ENCODE results near the gene CYP4F3.
"Not testable (repeated sequence)": the region's sequence is repeated elsewhere in the genome, so short reads cannot be mapped to it uniquely, and the experiment has no call there.

Gene CYP4F3

DNA sequence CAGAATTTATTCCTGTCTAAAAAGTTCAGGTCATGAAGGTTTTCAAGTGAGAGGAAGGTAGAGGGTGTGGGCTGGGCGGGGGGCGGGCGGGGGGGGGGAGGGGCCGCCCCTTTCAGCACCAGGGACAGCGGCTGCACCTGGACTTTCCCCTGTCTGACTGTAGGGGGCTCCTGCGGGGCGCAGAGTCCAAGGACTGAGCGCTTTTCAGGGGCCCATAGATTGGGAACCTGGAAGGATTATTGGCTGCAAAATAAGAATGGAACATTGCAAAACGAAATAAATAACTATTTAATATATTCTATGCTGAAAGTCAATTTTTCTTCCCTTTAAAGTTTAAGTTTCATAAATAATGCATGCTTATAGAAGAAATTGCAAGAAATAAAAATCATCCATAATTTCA is 8.9 kb upstream of the CYP4F3 start:
- DNase-seq: no peak

- no peak for DNase-seq
These were observed 7.4 kb upstream of the CYP4F3 start for GRCh38 chr19:15633082-15633835.

DNA sequence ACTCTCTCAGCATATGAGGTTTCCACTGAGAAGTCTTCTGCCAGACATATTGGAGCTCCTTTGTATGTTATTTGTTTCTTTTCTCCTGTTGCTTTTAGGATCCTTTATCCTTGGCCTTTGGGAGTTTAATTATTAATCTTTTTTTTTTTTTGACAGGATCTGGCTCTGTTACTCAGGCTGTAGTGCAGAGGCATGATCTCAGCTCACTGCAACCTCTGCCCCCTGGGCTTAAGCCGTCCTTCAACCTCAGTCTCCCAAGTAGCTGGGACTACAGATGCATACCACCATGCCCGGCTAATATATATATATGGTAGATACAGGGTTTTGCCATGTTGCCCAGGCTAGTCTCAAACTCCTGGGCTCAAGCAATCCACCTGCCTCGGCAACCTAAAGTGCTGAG is 6.6 kb upstream of the CYP4F3 start:
- DNase-seq: no peak

DNA sequence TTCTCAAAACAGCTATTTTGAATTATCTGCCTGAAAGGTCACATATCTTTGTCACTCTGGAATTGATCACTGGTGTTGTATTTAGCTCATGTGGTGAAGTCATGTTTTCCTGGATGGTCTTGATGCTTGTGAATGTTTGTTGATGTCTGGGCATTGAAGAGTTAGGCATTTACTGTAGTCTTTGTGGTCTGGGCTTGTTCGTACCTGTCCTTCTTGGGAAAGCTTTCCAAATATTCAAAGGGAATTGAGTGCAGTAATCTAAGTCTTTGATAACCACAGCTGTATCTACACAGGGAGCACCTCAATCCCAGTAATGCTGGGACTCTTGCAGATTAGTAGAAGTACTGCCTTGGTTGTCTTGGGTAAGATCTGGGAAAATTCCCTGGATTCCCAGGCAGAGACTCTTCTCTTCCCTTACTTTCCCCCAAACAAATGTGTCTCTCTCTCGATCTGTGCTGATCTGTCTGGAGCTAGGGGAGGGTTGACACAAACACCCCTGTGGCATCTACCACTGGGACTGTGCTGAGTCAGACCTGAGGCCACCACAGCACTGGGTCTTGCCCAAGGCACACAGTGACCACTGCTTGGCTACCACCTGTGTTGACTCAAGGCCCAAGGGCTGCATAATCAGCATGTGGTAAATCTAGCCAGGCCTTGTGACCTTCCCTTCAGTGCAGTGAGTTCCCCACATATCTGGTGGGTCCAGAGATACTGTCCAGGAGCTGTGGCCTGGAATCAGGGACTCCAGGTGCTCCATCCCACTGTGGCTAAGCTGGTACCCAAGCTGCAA is 5.5 kb upstream of the CYP4F3 start:
- DNase-seq: no peak

- DNase-seq: no peak
These were observed 4.7 kb upstream of the CYP4F3 start for GRCh38 chr19:15636026-15636425.

DNA sequence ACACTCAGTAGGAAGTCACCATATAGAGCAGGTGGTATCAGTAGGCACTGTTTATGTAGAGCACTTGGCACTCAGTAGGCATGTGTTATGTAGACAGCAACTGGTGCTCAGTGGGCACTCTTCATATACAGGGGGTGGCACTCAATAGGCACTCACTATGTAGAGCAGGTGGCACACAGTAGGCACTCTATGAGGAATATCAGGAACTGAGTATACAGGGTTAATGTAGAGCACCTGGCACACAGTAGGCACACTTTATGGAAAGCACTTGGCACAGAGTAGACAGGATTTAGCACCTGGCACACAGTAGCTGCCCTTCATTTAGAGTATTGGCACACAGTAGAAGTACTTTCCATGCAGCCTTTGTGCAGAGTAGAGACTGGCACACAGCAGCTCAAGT is 1.1 kb upstream of the CYP4F3 start:
- no peak for DNase-seq

GRCh38 chr19:15640904-15641597 is 354 bp downstream of the CYP4F3 start:
- no peak for DNase-seq

GRCh38 chr19:15641901-15642491 is 1.3 kb downstream of the CYP4F3 start:
- DNase-seq: no peak

GRCh38 chr19:15642807-15643206 is 2.1 kb downstream of the CYP4F3 start:
- DNase-seq: no peak

DNA sequence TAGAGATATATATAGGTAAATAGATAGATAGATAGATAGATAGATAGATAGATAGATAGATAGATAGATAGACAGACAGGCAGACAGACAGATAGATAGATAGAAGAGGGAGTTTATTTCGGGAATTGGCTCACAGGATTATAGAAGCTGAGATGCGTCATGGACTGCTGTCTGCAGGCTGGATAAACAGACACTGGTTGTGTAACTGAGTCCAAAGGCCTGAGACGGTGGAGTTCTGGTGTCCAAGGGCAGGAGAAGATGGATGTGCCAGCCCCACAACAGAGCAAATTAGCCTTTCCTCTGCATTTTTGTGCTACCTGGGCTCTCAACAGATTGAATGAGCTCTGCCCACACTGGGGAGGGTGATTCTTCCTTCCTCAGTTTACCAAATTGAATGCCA is 2.7 kb downstream of the CYP4F3 start:
- no peak for DNase-seq

- no peak for DNase-seq
These were observed 3.5 kb downstream of the CYP4F3 start for GRCh38 chr19:15644066-15644741.

GRCh38 chr19:15644816-15645215 is 4.1 kb downstream of the CYP4F3 start:
- DNase-seq: no peak

GRCh38 chr19:15649526-15649925 is 8.8 kb downstream of the CYP4F3 start:
- DNase-seq: no peak

GRCh38 chr19:15650123-15650522 is 9.4 kb downstream of the CYP4F3 start:
- DNase-seq: not testable (repeated sequence)

DNA sequence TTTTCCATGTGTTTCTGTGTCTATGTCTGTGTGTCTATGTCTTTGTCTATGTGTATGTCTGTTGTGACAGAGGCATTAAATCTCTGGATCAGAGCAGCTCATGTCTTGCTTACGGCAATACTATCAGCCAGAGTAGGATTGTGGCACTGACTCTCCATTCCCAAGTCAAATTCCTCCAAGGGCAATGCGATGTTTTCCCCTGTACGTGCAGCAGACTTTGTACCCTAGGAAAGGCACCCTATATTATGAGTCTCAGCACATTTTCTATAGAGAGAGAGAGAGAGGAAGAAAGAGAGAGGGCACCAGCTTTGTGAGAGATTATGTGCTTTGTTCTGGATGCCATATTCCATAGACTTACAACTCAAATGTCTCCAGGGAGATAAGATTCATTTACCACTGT is 11.1 kb downstream of the CYP4F3 start:
- DNase-seq: no peak

DNA sequence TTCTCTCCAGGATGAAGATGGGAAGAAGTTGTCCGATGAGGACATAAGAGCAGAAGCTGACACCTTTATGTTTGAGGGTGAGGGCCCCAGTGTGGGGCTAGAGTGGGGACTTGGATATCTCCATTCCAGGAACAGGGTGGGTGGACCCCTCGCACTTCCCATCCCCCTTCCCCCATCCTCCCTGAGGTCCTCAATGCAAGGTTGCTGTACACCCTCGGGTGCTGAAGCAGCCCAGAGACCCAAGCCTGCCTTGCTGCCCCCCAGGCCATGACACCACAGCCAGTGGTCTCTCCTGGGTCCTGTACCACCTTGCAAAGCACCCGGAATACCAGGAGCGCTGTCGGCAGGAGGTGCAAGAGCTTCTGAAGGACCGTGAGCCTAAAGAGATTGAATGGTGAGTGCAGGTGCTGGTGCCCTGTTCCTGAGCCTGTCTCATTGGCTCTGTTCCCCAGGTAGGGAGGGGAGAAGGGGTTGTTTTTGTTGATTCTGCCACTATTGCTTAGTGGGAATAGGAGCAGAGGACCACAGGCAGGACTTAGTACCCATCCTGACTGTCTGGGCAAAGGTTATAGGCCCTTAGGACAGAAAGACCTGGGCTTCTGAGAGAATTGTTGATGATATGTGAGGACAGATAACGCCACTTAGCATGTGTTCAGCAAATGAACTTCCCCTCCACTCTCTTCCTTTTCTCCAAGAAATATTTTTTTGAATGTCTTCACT is 12.0 kb downstream of the CYP4F3 start:
- no peak for DNase-seq

DNA sequence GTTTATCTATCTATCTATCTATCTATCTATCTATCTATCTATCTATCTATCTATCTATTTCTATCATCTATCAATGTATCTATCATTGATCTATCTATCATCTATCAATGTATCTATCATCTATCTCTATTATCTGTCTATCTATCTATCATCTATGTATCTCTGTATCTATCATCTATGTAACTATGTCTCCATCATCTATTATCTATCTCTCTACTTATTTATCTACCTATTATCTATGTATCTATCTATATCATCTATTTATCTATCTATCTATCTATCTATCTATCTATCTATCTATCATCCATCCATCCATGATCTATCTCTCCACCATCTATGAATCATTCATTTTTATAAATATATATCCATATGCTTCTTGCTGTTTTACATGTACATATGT is 15.8 kb downstream of the CYP4F3 start:
- DNase-seq: no peak

DNA sequence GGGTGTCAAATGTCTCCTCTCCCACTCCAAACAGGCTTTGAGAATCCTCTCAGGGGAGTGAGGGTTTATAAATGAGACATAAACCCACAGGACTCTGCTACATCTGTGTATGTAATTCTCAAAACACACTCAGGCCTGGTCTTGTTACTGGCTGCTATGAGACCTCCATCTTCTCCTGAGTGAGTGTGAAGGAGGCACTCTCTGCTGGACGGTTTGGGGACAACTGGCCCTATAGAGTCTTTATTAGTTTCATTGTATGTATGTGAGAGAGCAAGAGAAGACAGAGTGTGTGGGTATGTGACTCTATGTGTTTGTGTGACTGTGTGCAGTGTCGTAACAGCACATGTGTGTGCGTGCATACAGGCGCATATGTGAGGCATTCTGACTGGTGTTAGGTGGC is 22.6 kb downstream of the CYP4F3 start:
- DNase-seq: no peak

DNA sequence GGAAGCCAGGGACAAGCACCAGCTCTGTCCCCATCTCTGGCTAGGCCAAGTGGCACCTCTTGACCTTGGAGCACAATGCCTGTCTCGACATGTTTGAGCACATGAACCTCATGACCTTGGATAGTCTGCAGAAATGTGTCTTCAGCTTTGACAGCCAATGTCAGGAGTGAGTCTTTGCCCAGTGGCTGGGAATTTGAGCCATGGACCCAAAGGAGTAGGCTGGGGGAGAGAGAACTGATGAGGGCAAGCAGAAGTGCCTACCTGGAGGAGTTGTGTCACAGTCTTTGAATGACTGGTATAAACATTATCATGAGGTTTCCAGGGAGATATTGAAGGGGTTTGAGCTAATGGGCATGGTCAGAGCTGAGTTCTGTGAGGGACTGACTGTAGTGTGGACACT is 25.5 kb downstream of the CYP4F3 start:
- no peak for DNase-seq

DNA sequence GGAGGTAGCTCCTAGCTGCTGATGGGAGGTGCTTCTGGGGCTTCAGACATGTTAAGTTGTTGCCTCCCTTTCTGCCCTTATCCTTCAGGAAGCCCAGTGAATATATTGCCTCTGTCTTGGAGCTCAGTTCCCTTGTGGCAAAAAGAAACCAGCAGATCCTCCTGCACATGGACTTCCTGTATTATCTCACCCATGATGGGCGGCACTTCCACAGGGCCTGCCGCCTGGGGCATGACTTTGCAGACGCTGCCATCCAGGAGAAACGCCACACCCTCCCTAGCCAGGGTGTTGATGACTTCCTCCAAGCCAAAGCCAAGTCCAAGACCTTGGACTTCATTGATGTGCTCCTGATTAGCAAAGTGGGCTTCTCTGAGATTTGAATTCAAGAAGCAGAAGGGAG is 26.2 kb downstream of the CYP4F3 start:
- no peak for DNase-seq

GRCh38 chr19:15669440-15669839 is 28.7 kb downstream of the CYP4F3 start:
- DNase-seq: no peak

DNA sequence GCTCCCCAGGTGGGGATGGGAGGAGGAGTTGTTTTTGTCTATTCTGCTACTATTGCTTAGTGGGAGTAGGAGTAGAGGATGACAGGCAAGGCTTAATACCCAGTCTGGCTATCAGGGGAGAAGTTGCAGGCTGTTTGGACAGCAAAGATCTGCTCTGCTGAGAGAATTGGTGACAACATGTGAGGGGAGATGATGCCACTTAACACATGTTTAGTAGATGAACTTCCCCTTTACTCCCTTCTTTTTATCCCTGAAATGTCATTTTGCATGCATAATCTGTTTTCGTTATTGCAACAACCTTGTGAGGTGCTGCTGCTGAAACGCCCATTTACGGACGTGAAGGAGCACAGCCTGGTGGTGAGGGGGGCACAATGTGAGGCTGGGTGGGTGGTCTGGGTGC is 29.2 kb downstream of the CYP4F3 start:
- no peak for DNase-seq
